AG04450 (cell line): ENCODE measurements around the gene BRSK2. TPM values are rescaled to one million over a fixed set of nuclear protein-coding genes. Genes with fewer than 3 reads are reported as not detected.

ENCODE experiments used
- CTCF ChIA-PET: fragments of 300-600, 350-600 bp; formaldehyde crosslinking; extraction: SDS; loops from one replicate; lab custom pipeline; 2022; ENCODE audit warnings: antibody characterized with exemption, inconsistent platforms; lab: Charles Lee
- POLR2A ChIA-PET: fragments of 350-600 bp; formaldehyde crosslinking; extraction: SDS; loops from one replicate; lab custom pipeline; 2021; ENCODE audit warnings: antibody characterized with exemption, inconsistent platforms; lab: Yijun Ruan, JAX
- DNase-seq: peaks from one replicate; pipeline ENCODE4 v3.0.0-alpha.2; 2011; ENCODE audit warnings: low read depth, low spot score
- H3K27ac ChIP-seq: one replicate; pipeline ENCODE4 v1.5.1; 2012; ENCODE audit warnings: low read depth, low read length, control low read depth
- H3K27me3 ChIP-seq: one replicate; pipeline ENCODE4 v1.6.0; 2012; ENCODE audit warnings: low read length; ENCODE audit not compliant: control insufficient read depth, insufficient read depth
- H3K4me3 ChIP-seq: 2 replicates; pipeline ENCODE4 v1.5.1; 2011; ENCODE audit warnings: mild to moderate bottlenecking, low read depth, low read length, control low read depth
- H3K9me3 ChIP-seq: 2 replicates; pipeline ENCODE4 v1.5.1; 2012; ENCODE audit warnings: low read length; ENCODE audit not compliant: control insufficient read depth, insufficient read depth
- polyA plus RNA-seq: library from polyadenylated mRNA; depleted of rRNA; stranded (reverse); fragments of >200 nt; gene quantifications from 2 replicates; pipeline ENCODE4 v1.2.3, GENCODE V29; 2011
- TF ChIP-seq, protein P1 (sequence below): IDR thresholded peaks from 2 replicates; pipeline ENCODE4 v1.5.1; 2011; ENCODE audit warnings: low read depth, low read length, control low read depth, inconsistent platforms

BRSK2 gene
- polyA plus RNA-seq, 1 experiment = 0.11 TPM

DNA sequence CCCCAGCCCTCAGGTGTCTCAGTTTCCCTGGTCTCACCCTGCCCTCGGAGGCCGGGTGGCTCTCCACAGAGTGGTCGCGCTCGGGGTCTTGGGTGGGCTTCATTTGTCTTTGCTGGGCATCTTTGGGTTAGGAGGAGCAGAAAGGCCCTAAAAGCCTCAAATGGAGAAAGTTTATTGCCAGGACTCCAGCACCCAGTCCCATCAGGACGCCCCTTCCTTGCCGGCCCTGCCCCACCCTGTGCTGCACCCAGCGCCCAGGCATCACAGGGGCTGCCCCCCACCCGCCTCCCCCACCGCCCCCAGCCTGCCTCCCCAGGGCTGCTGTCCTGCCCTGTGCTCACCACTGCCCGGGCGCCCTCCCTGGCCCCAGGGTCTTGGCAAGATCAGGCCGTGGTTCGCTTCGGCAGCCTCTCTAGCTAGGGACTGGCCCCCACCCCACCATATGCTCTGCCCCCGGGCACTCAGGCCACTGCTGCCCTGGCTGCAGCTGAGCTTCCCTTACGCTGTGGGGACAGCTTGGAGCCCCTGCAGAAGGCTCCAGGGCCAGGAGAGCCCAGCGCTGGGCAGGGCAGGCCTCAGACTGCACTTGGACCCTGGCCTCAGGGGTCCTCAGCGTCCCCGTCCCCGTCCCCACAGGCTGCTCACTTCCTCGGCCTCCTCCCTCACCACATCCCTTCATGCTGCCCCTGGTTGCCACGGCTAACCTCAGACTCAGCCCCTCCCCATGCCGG, 65.5 kb downstream of the BRSK2 start:
- Histone ChIP-seq H3K27me3 (peaks cover 5% of the 10 kb centered on the region), H3K9me3 (no peaks in the 10 kb centered on the region; the same call in 1 of the 2 replicates), H3K4me3 (no peak overlapping the region), H3K27ac (no peak overlapping the region)
- ChIA-PET POLR2A (no interaction called here), CTCF (no interaction called here)
- TF ChIP-seq, protein P1, sequence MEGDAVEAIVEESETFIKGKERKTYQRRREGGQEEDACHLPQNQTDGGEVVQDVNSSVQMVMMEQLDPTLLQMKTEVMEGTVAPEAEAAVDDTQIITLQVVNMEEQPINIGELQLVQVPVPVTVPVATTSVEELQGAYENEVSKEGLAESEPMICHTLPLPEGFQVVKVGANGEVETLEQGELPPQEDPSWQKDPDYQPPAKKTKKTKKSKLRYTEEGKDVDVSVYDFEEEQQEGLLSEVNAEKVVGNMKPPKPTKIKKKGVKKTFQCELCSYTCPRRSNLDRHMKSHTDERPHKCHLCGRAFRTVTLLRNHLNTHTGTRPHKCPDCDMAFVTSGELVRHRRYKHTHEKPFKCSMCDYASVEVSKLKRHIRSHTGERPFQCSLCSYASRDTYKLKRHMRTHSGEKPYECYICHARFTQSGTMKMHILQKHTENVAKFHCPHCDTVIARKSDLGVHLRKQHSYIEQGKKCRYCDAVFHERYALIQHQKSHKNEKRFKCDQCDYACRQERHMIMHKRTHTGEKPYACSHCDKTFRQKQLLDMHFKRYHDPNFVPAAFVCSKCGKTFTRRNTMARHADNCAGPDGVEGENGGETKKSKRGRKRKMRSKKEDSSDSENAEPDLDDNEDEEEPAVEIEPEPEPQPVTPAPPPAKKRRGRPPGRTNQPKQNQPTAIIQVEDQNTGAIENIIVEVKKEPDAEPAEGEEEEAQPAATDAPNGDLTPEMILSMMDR = no peak
- no peak for DNase-seq

DNA sequence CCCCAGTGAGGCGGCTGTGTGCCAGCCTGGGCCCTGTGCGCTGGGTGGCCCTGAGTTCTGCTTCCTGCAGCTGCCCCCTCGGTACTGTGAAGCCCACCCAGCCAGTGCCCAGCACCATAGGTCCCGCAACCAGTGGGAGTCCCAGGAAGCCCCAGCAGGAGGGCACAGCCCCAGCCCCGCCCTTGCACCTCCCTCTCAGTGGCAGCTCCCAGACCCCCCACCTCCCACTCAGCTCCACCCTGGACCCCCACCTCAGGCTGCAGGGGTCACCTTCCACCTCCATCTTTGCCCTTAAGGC, 66.0 kb downstream of the BRSK2 start:
- no peak for DNase-seq
- Histone ChIP-seq H3K9me3 (no peaks in the 10 kb centered on the region; the same call in 1 of the 2 replicates), H3K27me3 (peaks cover 5% of the 10 kb centered on the region), H3K27ac (no peak overlapping the region), H3K4me3 (no peak overlapping the region)
- TF ChIP-seq, protein P1 = no peak
- ChIA-PET POLR2A (no interaction called here), CTCF (no interaction called here)

DNA sequence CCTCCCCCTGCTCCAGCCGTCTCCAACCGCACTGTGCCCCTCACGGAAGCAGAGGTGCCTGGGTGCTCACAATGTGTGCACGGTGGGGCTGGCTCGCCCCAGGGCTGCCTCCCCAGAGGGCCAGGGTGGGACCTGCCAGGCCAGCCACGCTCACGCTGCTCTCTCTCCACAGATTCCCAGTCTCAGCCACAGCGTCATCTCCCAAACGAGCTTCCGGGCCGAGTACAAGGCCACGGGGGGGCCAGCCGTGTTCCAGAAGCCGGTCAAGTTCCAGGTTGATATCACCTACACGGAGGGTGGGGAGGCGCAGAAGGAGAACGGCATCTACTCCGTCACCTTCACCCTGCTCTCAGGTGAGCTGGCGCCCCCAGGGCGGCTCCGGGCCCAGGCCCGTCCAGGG, 66.4 kb downstream of the BRSK2 start:
- TF ChIP-seq, protein P1 = no peak
- CTCF ChIA-PET = no interaction called here
- Histone ChIP-seq H3K27ac (no peak overlapping the region), H3K27me3 (peaks cover 5% of the 10 kb centered on the region), H3K9me3 (no peaks in the 10 kb centered on the region; the same call in 1 of the 2 replicates), H3K4me3 (no peak overlapping the region)
- DNase-seq = no peak
- POLR2A ChIA-PET = no interaction called here

DNA sequence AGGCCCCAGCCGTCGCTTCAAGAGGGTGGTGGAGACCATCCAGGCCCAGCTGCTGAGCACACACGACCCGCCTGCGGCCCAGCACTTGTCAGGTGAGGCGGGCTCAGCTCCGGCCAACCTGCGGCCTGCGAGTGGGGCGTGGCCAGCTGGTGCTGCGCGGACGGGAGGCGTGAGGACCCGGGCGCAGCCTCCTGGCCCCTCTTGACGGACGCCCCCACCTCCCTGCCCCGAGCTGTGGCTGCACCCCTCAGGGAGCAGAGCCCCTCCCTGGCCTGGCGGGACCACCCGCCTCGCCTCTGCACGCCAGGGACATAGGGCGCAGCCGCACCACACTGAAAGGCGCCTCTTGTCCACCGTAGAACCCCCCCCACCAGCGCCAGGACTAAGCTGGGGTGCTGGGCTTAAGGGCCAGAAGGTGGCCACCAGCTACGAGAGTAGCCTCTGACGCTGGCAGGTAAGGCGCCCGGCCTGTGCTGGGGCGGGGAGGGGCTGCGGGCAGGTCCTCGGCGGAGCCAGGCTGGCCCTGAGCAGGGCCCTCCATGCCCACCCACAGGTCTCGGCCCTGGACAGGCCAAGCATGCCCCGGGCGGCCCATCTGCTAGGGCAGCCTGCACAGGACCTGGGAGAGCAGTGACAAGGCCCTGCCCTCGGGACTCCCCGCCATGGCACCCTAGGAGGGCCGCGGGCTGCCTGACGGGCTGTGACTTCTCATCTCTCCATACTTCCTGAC, 67.0 kb downstream of the BRSK2 start:
- CTCF ChIA-PET = no interaction called here
- H3K27me3 ChIP-seq = peaks cover 5% of the 10 kb centered on the region
- DNase-seq = no peak
- POLR2A ChIA-PET = no interaction called here
- H3K27ac ChIP-seq = no peak overlapping the region
- H3K4me3 ChIP-seq = no peak overlapping the region
- TF ChIP-seq, protein P1 = no peak
- H3K9me3 ChIP-seq = no peaks in the 10 kb centered on the region; the same call in 1 of the 2 replicates

DNA sequence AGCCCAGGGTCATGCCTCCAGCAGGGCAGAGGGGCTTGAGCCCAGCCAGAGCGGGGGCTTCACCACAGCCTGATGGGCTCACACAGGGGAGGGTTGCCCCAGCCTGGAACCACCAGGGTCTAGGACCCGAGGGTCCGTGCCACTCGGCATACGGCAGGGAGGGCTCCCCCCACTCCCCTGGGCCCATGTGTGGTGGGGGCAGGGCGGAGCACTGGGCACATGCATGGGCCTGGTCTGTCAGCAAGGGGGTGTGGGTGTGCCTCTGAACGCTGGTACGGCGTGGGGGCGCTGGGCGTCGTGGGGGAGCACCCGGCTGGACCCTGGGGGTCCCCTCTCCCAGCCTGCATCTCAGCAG, 67.6 kb downstream of the BRSK2 start:
- POLR2A ChIA-PET = no interaction called here
- Histone ChIP-seq H3K9me3 (no peaks in the 10 kb centered on the region; the same call in 1 of the 2 replicates), H3K27ac (no peak overlapping the region), H3K4me3 (no peak overlapping the region), H3K27me3 (peaks cover 5% of the 10 kb centered on the region)
- CTCF ChIA-PET = no interaction called here
- DNase-seq = no peak
- TF ChIP-seq, protein P1 = no peak
